PFSK-1 (cell line): Measurements from ENCODE around the gene SPSB4.

Experiments
- POLR2AphosphoS5 ChIP-seq: IDR thresholded peaks from 2 replicates; pipeline ENCODE4 v1.6.1; 2012; ENCODE audit warnings: low read depth, mild to moderate bottlenecking, control low read depth, low read length, moderate library complexity
- TAF1 ChIP-seq: IDR thresholded peaks from 2 replicates; pipeline ENCODE4 v1.6.1; 2012; ENCODE audit warnings: low read length, control low read depth, borderline replicate concordance; ENCODE audit not compliant: insufficient read depth

DNA sequence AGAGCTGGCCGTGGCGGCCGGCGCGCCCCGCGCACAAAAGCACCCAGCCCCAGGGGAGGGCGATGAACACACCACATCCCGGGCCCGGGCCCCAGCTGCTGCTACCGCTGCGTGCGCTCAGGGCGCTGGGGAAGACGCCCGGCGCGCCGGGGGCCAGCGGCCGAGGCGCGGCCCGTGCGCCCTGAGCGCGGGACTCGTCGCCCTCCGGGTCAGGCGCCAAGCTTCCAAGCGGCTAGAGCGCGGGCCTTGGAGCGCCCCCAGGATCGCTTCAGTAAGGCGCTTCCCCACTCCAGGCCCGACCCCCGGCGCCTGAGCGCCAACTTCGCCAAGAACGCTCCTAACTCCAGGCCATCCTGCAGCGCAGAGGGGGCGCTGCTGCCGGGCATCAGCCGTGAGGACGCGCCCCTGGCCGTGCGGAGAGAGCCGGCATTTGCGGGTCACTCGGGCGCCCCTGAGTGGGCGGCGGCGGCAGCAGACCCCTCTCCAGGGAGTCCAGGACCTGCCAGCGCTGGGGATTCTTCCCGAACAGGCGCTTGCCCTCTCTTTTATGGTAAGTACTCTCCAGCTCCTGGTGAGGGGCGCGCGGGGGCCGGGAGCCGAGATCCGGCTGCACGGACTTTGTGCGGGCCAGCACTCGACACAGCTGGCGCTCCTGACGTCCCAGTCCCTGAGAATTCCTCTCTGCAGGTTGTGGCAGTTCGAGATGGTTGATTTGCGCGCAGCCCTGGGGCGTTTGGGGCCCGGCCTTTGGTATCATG lies 475 bp downstream of the SPSB4 start:
- no peak for TF ChIP-seq POLR2AphosphoS5
- no peak for TF ChIP-seq TAF1
